Muscle layer of duodenum (tissue), 2 donors: ENCODE results near the gene FBXO44.

Source experiments
- H3K27ac ChIP-seq: one replicate; pipeline ENCODE4 v1.7.0; 2013; ENCODE audit warnings: mild to moderate bottlenecking, low read length
- H3K27me3 ChIP-seq: one replicate; pipeline ENCODE4 v1.7.0; 2013; ENCODE audit warnings: low read depth, mild to moderate bottlenecking, control low read depth, low read length
- H3K36me3 ChIP-seq, 2 donors: one replicate each; pipeline ENCODE4 v1.7.0; 2013; ENCODE audit warnings: low read length in 2 of 2, control low read depth in 1 of 2, mild to moderate bottlenecking in 1 of 2; ENCODE audit not compliant: insufficient read depth in 2 of 2, control insufficient read depth in 1 of 2
- H3K4me1 ChIP-seq, 2 donors: one replicate each; pipeline ENCODE4 v1.7.0; 2013; ENCODE audit warnings: low read length in 2 of 2, mild to moderate bottlenecking in 2 of 2, control low read depth in 1 of 2, moderate library complexity in 1 of 2; ENCODE audit not compliant: insufficient read depth in 2 of 2, control insufficient read depth in 1 of 2
- H3K4me3 ChIP-seq, 2 donors: one replicate each; pipeline ENCODE4 v1.7.0; 2013; ENCODE audit warnings: low read length in 2 of 2, low read depth in 1 of 2, mild to moderate bottlenecking in 1 of 2
- H3K9me3 ChIP-seq, 2 donors: one replicate each; pipeline ENCODE4 v1.7.0; 2013; ENCODE audit warnings: low read length in 2 of 2, control low read depth in 1 of 2, mild to moderate bottlenecking in 1 of 2; ENCODE audit not compliant: control insufficient read depth in 1 of 2
- donor health status: healthy.

The FBXO44 gene

DNA sequence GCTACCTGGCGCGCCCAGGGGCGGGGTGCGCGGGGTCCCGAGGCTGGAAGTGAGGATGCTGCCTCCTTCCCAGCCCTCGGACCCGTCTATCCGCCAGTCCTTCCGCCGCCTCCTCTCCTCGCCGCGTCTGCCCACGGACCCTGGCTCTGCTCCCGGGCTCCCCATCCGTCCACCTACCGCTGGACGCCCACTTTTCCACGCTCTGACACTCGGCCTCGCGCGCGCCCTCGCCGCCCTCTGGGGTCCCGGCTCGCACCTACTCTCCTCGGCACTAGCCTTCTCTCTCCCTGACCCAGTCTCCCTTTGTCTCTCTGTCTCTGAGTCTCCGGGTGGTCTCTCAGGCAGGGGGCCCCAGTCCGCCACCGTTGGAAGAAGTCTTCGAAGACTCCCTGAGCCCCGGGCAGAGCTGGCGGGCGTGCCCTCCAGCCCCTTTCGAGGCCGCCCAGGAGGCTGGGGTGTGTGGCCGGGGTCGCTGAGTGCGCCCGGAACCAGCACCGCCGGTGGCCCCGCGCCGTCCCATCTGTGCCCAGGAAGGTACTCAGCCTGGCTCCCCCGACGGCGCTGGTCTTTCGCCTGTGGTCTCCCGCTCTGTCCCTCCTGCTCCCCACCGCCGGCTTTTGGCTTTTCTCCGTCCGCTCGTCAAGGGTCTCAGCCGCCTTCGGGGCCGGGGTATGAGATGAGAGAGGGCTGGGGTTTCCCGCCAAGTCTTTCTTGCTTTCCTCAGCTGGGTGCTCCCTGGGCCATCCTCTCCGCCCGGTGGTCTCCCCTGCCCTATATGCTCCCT, 37.4 kb downstream of the FBXO44 start:
- Histone ChIP-seq H3K27ac (no peak overlapping the region), H3K36me3 (no peaks in the 10 kb centered on the region), H3K27me3 (peaks cover 43% of the 10 kb centered on the region), H3K4me3 (peak overlapping the region in 1 of 2 donors; percentile 14), H3K4me1 (peaks cover 0 to 18% of the 10 kb centered on the region in 2 donors), H3K9me3 (no peaks in the 10 kb centered on the region)

DNA sequence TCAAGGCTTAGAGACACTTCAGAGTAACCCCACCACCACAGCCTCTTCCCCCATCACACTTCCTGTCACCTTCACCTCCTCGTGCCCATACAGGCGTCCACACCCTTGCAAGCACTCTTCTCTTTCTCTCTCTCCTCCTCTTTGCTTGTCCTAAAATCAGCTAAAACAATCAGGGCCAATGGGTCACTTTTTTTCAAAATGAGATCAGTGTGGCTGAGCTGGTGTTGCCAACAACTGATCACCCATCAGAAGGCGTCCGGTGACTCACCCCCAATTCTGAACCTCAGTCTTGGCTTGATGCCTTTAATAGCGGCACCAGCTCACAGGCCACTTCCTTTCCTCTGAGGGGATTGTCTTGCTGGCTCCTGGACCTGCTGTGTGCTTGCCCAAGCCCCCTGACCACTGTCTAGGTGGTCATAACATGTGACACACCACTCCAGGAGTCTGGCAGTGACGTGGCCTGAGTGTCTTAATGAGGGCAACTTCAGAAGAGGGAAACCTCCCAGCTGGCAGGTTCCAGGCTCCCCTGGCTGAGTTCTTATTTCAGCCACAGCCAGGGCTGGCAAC, 38.4 kb downstream of the FBXO44 start:
- Histone ChIP-seq H3K4me3 (no peak overlapping the region), H3K27me3 (peaks cover 43% of the 10 kb centered on the region), H3K4me1 (peaks cover 0 to 18% of the 10 kb centered on the region in 2 donors), H3K27ac (no peak overlapping the region), H3K36me3 (no peaks in the 10 kb centered on the region), H3K9me3 (no peaks in the 10 kb centered on the region)

DNA sequence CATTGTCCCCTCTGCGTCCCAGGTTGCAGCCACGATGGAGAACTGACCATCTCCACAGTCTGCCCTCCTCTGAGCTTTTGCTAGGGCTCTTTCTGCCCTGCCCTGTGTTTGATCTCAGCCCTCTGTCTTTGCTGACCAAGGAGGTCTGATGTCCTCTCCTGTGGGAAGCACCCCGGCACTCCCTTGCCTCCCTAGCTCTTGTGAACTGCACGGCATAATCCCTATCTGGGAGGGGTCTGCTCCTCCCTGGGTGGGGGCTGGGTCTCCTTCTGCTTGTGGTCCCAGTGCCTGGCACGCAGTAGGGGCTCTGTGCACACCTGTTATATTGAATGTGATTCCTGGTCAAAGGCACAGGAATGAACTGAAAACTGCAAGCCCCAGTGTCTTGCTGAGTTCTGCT, 39.2 kb downstream of the FBXO44 start:
- peaks cover 43% of the 10 kb centered on the region for H3K27me3 ChIP-seq
- H3K4me1 ChIP-seq: peaks cover 0 to 18% of the 10 kb centered on the region in 2 donors
- H3K9me3 ChIP-seq: no peaks in the 10 kb centered on the region
- H3K27ac ChIP-seq: no peak overlapping the region
- no peak overlapping the region for H3K4me3 ChIP-seq
- H3K36me3 ChIP-seq: no peaks in the 10 kb centered on the region

DNA sequence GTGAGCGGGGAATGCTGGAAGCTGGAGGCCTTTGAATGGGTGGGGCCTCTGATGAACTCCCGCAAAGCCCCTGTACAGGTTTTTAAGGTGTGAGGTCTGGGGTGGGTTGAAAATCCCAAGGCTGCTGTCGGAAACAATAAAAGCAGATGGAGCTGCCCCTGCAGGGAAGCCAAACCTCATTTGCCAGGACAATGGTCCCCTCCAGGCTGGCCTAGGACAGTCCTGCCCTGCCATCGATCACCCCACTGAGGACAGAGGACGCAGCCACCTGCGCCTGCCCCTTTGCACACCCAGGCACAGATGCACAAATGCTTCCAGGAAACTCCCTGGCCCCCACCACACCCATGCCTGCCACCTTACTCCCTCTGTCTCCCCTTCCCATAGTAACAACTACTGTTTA, 41.2 kb downstream of the FBXO44 start:
- H3K27ac ChIP-seq: no peak overlapping the region
- H3K9me3 ChIP-seq: no peaks in the 10 kb centered on the region
- no peaks in the 10 kb centered on the region for H3K36me3 ChIP-seq
- peaks cover 0 to 13% of the 10 kb centered on the region in 2 donors for H3K4me1 ChIP-seq
- H3K4me3 ChIP-seq: no peak overlapping the region
- H3K27me3 ChIP-seq: peaks cover 30% of the 10 kb centered on the region

DNA sequence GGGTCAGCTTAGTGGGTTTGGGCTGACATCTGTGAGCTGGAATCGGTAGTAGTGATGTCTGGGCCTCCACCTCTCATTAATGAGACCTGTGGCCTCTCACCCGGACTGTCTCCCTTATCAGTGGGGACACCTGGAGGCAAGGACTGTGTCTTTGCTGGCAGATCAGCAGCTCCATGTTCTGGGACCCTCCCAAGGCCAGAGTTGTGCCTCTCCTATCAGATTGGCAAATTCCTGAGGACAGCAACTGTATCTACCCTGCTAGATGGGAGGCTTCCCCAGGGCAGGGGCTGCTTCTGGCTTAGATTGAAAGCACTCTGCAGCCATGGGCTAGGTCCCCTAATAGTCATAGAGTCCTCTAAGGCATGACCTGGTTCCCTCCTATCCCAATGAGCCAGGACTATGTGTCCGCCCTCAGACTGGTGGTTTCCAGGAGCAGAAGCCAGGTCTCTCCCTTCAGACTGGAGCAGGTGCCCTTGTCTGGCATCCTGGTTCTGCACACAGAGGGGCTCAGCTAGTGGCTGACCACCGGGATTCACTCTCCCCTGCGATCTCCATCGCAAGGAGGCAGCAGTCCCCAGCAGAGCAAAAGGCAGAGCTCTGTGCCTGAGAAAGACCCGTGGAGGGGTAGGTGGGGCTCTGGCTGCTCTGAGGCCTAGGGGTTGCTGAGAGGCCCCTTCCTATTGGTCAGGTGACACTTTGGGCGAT, 42.7 kb downstream of the FBXO44 start:
- Histone ChIP-seq H3K9me3 (no peaks in the 10 kb centered on the region), H3K27me3 (peaks cover 26% of the 10 kb centered on the region), H3K4me1 (peaks cover 0 to 10% of the 10 kb centered on the region in 2 donors), H3K4me3 (no peak overlapping the region), H3K27ac (no peak overlapping the region), H3K36me3 (no peaks in the 10 kb centered on the region)

DNA sequence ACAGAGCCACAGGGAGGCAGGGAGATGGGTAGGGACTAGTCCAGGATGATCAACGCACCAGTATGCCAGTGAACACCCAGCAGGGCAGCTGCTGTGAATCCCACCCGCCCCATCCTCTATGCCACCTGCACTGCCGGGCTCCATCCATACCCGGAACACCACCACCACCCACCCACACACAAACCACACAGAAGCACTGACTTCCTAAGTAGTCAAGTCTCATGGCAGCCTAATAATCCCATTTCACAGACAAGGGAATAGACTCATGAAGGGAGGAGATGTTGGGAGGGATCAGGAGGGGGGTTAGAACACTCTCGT, 43.2 kb downstream of the FBXO44 start:
- Histone ChIP-seq H3K4me1 (peaks cover 0 to 10% of the 10 kb centered on the region in 2 donors), H3K36me3 (no peaks in the 10 kb centered on the region), H3K9me3 (no peaks in the 10 kb centered on the region), H3K27me3 (peaks cover 22% of the 10 kb centered on the region), H3K4me3 (no peak overlapping the region), H3K27ac (no peak overlapping the region)

DNA sequence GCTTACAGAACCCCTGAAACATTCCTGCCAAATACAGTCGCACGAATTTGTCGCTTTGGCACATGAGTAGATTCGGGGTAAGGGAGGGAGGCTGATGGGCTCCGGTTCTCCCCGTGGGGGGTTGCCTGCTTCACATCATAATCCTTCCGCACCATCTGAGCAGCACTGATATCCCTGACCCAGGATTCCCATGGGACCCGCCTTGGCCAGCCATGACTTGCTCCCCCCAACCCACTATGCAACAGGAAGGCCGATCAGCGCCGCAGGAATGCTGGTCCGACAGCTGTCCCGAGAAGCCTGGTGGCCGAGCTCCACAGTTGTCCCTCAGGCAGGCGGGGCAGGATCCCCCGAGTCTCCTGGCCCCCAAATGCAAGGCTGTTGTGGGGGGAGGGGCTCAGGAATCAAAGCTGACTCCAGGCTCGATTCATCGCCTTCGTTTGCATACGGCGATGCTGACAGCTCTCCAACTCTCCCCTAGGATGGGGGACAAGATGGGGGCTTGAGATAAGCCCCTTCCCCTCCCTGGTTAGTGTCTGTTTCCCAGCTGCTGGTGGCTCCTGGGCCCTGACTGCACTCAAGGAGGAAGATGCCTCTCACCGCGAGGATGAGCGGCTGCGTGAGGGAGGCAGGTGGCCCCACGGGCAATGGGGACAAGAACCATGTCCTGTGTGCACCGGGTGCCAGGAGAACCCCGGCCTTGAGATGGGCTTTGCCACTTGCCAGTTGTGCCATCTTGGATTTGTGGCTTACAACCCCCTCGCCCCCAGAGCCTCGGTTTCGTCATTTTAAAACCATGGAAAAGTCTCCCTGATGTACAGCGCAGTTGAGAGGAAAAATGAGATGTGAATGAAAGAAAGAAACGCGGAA, 46.2 kb downstream of the FBXO44 start:
- Histone ChIP-seq H3K27me3 (peaks cover 9% of the 10 kb centered on the region), H3K9me3 (no peaks in the 10 kb centered on the region), H3K36me3 (no peaks in the 10 kb centered on the region), H3K4me3 (no peak overlapping the region), H3K27ac (no peak overlapping the region), H3K4me1 (peaks cover 0 to 10% of the 10 kb centered on the region in 2 donors)

DNA sequence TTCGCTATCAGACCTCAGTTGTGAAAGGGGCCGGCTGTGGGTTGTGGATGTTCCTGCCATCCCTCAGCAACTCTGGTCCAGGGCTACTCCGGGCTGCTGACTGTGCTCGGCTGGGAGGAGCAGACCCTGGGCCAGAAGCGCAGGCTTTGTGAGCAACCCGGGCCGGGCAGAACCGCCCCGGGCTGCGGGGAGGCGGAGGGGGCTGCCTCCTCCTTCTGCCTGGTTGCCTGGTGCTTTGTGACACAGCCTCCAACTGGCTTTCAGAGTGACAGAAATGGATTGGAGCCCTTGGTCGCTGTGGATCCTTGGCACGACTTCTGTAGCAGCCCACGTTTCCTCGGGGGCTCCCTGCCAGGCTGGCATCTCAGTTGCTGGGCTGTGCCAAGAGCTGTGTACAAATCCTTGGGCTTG, 46.9 kb downstream of the FBXO44 start:
- Histone ChIP-seq H3K4me3 (no peak overlapping the region), H3K27me3 (peaks cover 9% of the 10 kb centered on the region)

DNA sequence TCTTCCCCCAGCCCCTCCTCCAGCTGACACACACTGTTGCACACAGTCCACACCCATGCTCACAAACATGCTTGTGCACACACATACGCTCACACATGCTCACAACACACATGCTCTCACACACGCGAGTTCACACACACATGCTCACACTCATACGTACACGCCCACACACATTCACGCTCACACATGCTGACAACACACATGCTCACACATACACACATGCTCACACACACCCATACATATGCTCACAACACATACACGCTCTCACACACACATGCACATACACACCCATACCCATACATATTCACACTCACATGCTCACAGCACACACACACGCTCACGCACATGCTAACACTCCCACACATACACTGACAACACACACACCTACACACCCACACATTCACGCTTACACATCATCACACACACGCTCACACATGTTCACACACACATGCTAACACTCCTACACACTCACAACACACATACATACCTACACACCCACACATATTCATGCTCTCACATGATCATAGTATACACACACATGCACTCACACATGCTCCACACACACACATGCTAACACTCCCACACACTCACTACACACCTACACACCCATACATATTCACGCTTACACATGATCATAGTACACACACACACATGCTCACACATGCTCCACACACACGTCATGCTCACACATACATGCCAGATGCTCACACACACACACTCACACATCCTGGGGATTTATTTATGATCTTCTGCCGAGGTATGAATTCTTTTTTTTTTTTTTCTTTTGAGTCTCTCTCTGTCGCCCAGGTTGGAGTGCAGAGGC, 47.5 kb downstream of the FBXO44 start:
- Histone ChIP-seq H3K36me3 (no peaks in the 10 kb centered on the region), H3K9me3 (no peaks in the 10 kb centered on the region), H3K4me1 (peaks cover 0 to 10% of the 10 kb centered on the region in 2 donors), H3K4me3 (no peak overlapping the region), H3K27me3 (peaks cover 9% of the 10 kb centered on the region), H3K27ac (no peak overlapping the region)

More for the DNA sequence above, 46.9 kb downstream of the FBXO44 start:
- Histone ChIP-seq H3K36me3 (no peaks in the 10 kb centered on the region), H3K4me1 (peaks cover 0 to 10% of the 10 kb centered on the region in 2 donors), H3K9me3 (no peaks in the 10 kb centered on the region), H3K27ac (no peak overlapping the region)

DNA sequence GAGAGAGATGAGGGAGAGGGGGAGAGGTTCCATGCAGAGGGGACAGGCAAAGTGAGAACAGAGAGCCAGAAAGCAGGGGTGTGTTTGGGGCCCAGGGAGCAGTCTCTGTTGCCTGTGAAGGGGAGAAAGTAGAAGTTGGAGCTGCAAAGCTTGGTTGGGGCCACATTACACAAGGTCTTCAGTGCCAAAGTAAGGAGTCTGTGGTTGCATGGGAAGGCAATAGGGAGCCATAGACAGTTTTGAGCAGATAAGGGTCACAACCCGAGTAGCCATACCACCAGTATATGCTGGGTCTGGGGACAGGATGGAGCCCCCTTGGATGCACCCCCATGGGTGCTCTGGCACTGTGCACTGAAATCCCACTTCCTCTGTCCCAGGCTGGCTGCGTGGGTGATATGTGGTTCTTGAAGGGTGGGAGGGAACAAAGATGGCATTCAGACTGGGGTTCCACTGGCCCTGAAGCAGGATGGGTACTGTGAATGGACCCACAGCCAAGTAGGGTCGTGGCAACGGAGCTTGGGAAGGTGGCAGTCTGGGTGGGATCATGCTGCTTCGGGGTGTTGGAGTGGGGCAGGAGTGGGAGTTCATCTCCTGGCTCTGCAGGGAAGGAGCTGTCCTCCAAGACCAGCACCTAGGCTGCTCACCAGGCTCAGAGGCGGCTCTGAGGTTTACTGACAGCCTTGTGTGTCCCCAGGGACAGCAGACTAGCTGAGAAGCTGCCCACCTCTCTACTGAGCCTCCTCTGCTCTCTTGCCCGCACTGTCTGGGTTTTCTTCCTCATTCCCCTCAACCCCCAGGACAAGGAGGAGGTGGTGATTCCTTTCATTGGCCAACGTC, 48.9 kb downstream of the FBXO44 start:
- Histone ChIP-seq H3K36me3 (no peaks in the 10 kb centered on the region), H3K4me1 (peaks cover 0 to 10% of the 10 kb centered on the region in 2 donors), H3K27me3 (peaks cover 9% of the 10 kb centered on the region), H3K4me3 (no peak overlapping the region), H3K9me3 (no peaks in the 10 kb centered on the region), H3K27ac (no peak overlapping the region)
